SK-N-SH (cell line): ENCODE results near the gene CELF4. TPM values are rescaled to one million over a fixed set of nuclear protein-coding genes. Genes with fewer than 3 reads are reported as not detected.
A peak's percentile ranks its signal among the peaks of the same experiment; 100 is the strongest.

Experiments used
- CTCF ChIA-PET: fragments of 300-600, 350-600 bp; formaldehyde crosslinking; extraction: SDS; loops from one replicate; lab custom pipeline; 2021; lab: Yijun Ruan, JAX
- POLR2A ChIA-PET: fragments of 350-600 bp; sonication (Branson Sonifier 250); formaldehyde crosslinking; extraction: SDS; loops from one replicate; lab custom pipeline; 2020; ENCODE audit warnings: antibody characterized with exemption, inconsistent platforms; lab: Yijun Ruan, JAX
- DNase-seq: peaks from one replicate; pipeline ENCODE4 v3.0.0; 2012
- H2AFZ ChIP-seq: fragments of 200-600 bp; sonication (generic); 2 replicates; pipeline ENCODE4 v1.8.1; 2016; ENCODE audit warnings: antibody characterized with exemption, mild to moderate bottlenecking, low read depth
- H3F3A ChIP-seq: fragments of 200-600 bp; sonication (generic); replicated peaks from 2 replicates; pipeline ENCODE3; 2016; ENCODE audit warnings: antibody characterized with exemption, mild to moderate bottlenecking; ENCODE audit not compliant: insufficient read depth
- H3K27ac ChIP-seq, 2 experiments: fragments of 200-500 bp in 1 of 2; fragments of 200-600 bp in 1 of 2; sonication (Bioruptor generic) in 1 of 2; sonication (generic), shearing (Covaris generic) in 1 of 2; 2 replicates each; pipeline versions ENCODE4 v1.5.1 to v1.6.1; 2014 to 2016; ENCODE audit warnings: low read depth in 2 of 2, inconsistent platforms in 1 of 2, low read length in 1 of 2, mild to moderate bottlenecking in 1 of 2, mixed read lengths in 1 of 2
- H3K27me3 ChIP-seq: fragments of 200-600 bp; sonication (generic), shearing (Covaris generic); 2 replicates; pipeline ENCODE4 v1.6.1; 2016; ENCODE audit warnings: mixed run types; ENCODE audit not compliant: insufficient read depth
- H3K36me3 ChIP-seq, 2 experiments: fragments of 200-500 bp in 1 of 2; fragments of 200-600 bp in 1 of 2; sonication (Bioruptor generic) in 1 of 2; sonication (generic) in 1 of 2; replicated peaks in 1 of 2; 2 replicates each; pipeline versions ENCODE3 to v1.5.1; 2014 to 2016; ENCODE audit warnings: low read length in 1 of 2, mild to moderate bottlenecking in 1 of 2; ENCODE audit not compliant: insufficient read depth in 2 of 2, control insufficient read depth in 1 of 2
- H3K4me1 ChIP-seq, 2 experiments: fragments of 200-500 bp in 1 of 2; fragments of 200-600 bp in 1 of 2; sonication (Bioruptor generic) in 1 of 2; sonication (generic), shearing (Covaris generic) in 1 of 2; 2 replicates each; pipeline versions ENCODE4 v1.5.1 to v1.6.1; 2014 to 2016; ENCODE audit warnings: low read depth in 1 of 2, low read length in 1 of 2, mixed run types in 1 of 2; ENCODE audit not compliant: insufficient read depth in 2 of 2, control insufficient read depth in 1 of 2
- H3K4me2 ChIP-seq: fragments of 200-600 bp; sonication (generic), shearing (Covaris generic); 2 replicates; pipeline ENCODE4 v1.6.1; 2017; ENCODE audit warnings: mixed run types
- H3K4me3 ChIP-seq, 2 experiments: fragments of 200-500 bp in 1 of 2; fragments of 200-600 bp in 1 of 2; sonication (Bioruptor generic) in 1 of 2; sonication (generic), shearing (Covaris generic) in 1 of 2; 2 replicates each; pipeline versions ENCODE4 v1.5.1 to v1.8.1; 2014 to 2016; ENCODE audit warnings: low read depth in 2 of 2, inconsistent platforms in 1 of 2, low read length in 1 of 2, mild to moderate bottlenecking in 1 of 2, mixed read lengths in 1 of 2, moderate library complexity in 1 of 2
- H3K79me2 ChIP-seq: fragments of 200-600 bp; sonication (generic); 2 replicates; pipeline ENCODE4 v1.8.1; 2017; ENCODE audit warnings: mild to moderate bottlenecking; ENCODE audit not compliant: insufficient read depth
- H3K9ac ChIP-seq: fragments of 200-600 bp; sonication (generic); 2 replicates; pipeline ENCODE4 v1.6.1; 2017; ENCODE audit warnings: mixed run types
- H3K9me2 ChIP-seq: fragments of 200-600 bp; sonication (generic); 2 replicates; pipeline ENCODE4 v1.6.1; 2017; ENCODE audit warnings: mixed run types
- H3K9me3 ChIP-seq: fragments of 200-600 bp; sonication (generic); 2 replicates; pipeline ENCODE4 v1.6.1; 2017; ENCODE audit warnings: mixed run types, mild to moderate bottlenecking, moderate library complexity
- H4K20me1 ChIP-seq: fragments of 200-600 bp; sonication (generic); 2 replicates; pipeline ENCODE4 v1.6.1; 2017; ENCODE audit warnings: mild to moderate bottlenecking, mixed run types; ENCODE audit not compliant: insufficient read depth
- CHD2 ChIP-seq: fragments of 150-350 bp; IDR thresholded peaks from 2 replicates; pipeline ENCODE4 v1.6.1; 2018; ENCODE audit warnings: low read length; ENCODE audit not compliant: partially characterized antibody
- ELF1 ChIP-seq: IDR thresholded peaks from 2 replicates; pipeline ENCODE4 v1.4.0; 2012
- EP300 ChIP-seq, 2 experiments: IDR thresholded peaks; 2 replicates each; pipeline versions ENCODE4 v1.4.0 to v1.6.1; 2012; ENCODE audit warnings: borderline replicate concordance in 1 of 2, low read depth in 1 of 2, low read length in 1 of 2
- FOXJ3 ChIP-seq: sonication (generic); formaldehyde crosslinking; IDR thresholded peaks from 2 replicates; pipeline ENCODE4 v1.5.1; 2020; ENCODE audit warnings: mild to moderate bottlenecking, missing genetic modification reagents
- GATA2 ChIP-seq: sonication (generic); formaldehyde crosslinking; IDR thresholded peaks from 2 replicates; pipeline ENCODE4 v1.5.0; 2020; ENCODE audit warnings: mild to moderate bottlenecking, missing genetic modification reagents
- IRF3 ChIP-seq: fragments of 150-350 bp; IDR thresholded peaks from 2 replicates; pipeline ENCODE4 v1.6.1; 2016; ENCODE audit warnings: mild to moderate bottlenecking, low read depth, low read length
- JUND ChIP-seq: IDR thresholded peaks from 2 replicates; pipeline ENCODE4 v1.4.0; 2012
- RXRA ChIP-seq: IDR thresholded peaks from 2 replicates; pipeline ENCODE4 v1.4.0; 2012; ENCODE audit warnings: low read depth, mild to moderate bottlenecking, borderline replicate concordance
- SMC3 ChIP-seq: IDR thresholded peaks from 2 replicates; pipeline ENCODE4 v1.6.1; 2012; ENCODE audit warnings: low read depth, low read length, improper control_type of control experiment
- TAF1 ChIP-seq: IDR thresholded peaks from 2 replicates; pipeline ENCODE4 v1.6.1; 2012; ENCODE audit warnings: low read depth, mild to moderate bottlenecking, low read length, moderate library complexity, borderline replicate concordance
- TCF12 ChIP-seq: IDR thresholded peaks from 2 replicates; pipeline ENCODE4 v1.4.0; 2012
- TEAD4 ChIP-seq: IDR thresholded peaks from 2 replicates; pipeline ENCODE4 v1.4.0; 2012; ENCODE audit warnings: mild to moderate bottlenecking, borderline replicate concordance; ENCODE audit not compliant: insufficient read depth
- USF1 ChIP-seq: IDR thresholded peaks from 2 replicates; pipeline ENCODE4 v1.4.0; 2012; ENCODE audit warnings: low read depth, borderline replicate concordance
- YY1 ChIP-seq: IDR thresholded peaks from 2 replicates; pipeline ENCODE4 v1.4.0; 2012; ENCODE audit warnings: low read depth, mild to moderate bottlenecking
- ZBTB33 ChIP-seq: IDR thresholded peaks from 2 replicates; pipeline ENCODE4 v1.4.0; 2012; ENCODE audit warnings: low read depth, borderline replicate concordance
- WGBS: methylation state at CpG from one replicate; pipeline ENCODE4 v1.1.6; 2017; ENCODE audit warnings: low lambda C conversion rate; 5-methylcytosine and 5-hydroxymethylcytosine counted together
- polyA plus RNA-seq, 3 experiments: library from polyadenylated mRNA; depleted of rRNA; stranded (reverse); fragments of >200 nt; gene quantifications; 2 replicates each; pipeline ENCODE4 v1.2.3, GENCODE V29; 2012
- TF ChIP-seq, protein P1 (sequence below): IDR thresholded peaks from 2 replicates; pipeline ENCODE4 v1.4.0; 2012; ENCODE audit warnings: low read depth

Gene CELF4
- polyA plus RNA-seq, 1 of the 3 experiments (the other 2 are of a cell fraction), result 0.26 TPM

DNA sequence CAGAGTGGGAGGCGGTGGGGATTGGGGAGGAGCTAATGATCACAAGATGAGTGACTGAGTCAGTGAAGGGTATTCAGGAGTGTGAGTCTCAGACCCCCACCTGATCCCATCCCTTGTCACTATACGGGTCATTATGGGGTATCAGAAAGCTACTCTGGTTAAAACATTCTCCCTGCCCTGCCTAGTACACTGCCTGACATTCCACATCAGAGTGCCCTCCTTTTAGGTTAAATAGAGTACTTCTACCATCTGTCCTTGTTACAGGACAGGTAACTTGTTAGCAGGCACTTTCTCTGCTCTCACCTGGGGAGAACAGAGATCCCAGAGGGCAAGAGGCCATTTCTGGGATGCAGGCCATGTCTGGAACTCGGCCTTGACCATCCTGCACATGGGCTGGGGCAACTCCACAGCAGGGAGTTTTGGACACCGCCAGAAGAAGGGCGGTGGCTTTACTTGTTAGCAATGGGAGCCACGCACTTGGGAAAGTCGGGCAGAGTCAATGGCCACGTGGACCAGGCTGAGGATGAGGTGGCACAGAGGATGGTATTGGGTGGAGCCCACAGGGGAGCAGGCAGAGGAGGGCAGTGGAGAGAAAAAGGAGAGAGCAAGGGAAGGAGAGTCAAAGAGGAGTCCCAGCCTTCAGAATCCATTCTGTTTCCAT lies 98.5 kb downstream of the CELF4 start:
- H3F3A ChIP-seq, result no peaks in the 10 kb centered on the region

More for the DNA sequence above, 98.5 kb downstream of the CELF4 start:
- WGBS, result 37% methylated on average over 8 of the region's 8 CpGs
- no peak overlapping the region for H3K4me3 ChIP-seq
- 0 out of 4 replicates have a peak overlapping the region, but pooled peaks of 1 of the 2 experiments have one; percentile 24 for H3K27ac ChIP-seq
- H3K4me2 ChIP-seq, result no peak overlapping the region
- no peak overlapping the region for H2AFZ ChIP-seq
- H3K79me2 ChIP-seq, result no peaks in the 10 kb centered on the region
- no peak for DNase-seq
- no peaks in the 10 kb centered on the region for H3K36me3 ChIP-seq
- POLR2A ChIA-PET, result no interaction called here
- H3K9me3 ChIP-seq, result no peaks in the 10 kb centered on the region
- H4K20me1 ChIP-seq, result no peaks in the 10 kb centered on the region
- CTCF ChIA-PET, result interaction anchor here (1.1 to 2.4 kb wide), 8 partner anchors 8 to 71 kb away, joined by 3 to 10 read pairs (median 5); no protein-coding TSS in a partner anchor
- no peak for TF ChIP-seq SMC3
- no peak for TF ChIP-seq YY1
- no peak for TF ChIP-seq EP300 (IDR thresholded peaks at IDR 0.05; ENCODE audit: borderline replicate concordance in 1 of 2, low read depth in 1 of 2, low read length in 1 of 2)
- no peak for TF ChIP-seq RXRA
- TF ChIP-seq TEAD4, result no peak
- no peak for TF ChIP-seq GATA2 (CRISPR knock-in tag)
- no peak for TF ChIP-seq CHD2
- TF ChIP-seq ELF1, result no peak
- no peak for TF ChIP-seq JUND
- no peak for TF ChIP-seq FOXJ3 (CRISPR knock-in tag)
- no peak for TF ChIP-seq USF1
- no peak for TF ChIP-seq ZBTB33
- TF ChIP-seq, protein P1, sequence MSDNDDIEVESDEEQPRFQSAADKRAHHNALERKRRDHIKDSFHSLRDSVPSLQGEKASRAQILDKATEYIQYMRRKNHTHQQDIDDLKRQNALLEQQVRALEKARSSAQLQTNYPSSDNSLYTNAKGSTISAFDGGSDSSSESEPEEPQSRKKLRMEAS, result no peak
- no peak for TF ChIP-seq TAF1
- no peak for TF ChIP-seq TCF12
- TF ChIP-seq IRF3, result no peak
- peaks cover 0 to 62% of the 10 kb centered on the region in 2 experiments; a peak in 2 of 4 replicates for H3K4me1 ChIP-seq
- H3K9ac ChIP-seq, result no peak overlapping the region
- no peaks in the 10 kb centered on the region for H3K27me3 ChIP-seq
- H3K9me2 ChIP-seq, result no peaks in the 10 kb centered on the region
